ENCODE results near the gene GLIS1. TPM values are rescaled to one million over a fixed set of nuclear protein-coding genes. Genes with fewer than 3 reads are reported as not detected.

The GLIS1 gene
- total and polyA plus RNA-seq, 10 of the 15 experiments (the other 5 are each of a cell fraction or from before 2014, with no cell fraction given), result not detected

DNA sequence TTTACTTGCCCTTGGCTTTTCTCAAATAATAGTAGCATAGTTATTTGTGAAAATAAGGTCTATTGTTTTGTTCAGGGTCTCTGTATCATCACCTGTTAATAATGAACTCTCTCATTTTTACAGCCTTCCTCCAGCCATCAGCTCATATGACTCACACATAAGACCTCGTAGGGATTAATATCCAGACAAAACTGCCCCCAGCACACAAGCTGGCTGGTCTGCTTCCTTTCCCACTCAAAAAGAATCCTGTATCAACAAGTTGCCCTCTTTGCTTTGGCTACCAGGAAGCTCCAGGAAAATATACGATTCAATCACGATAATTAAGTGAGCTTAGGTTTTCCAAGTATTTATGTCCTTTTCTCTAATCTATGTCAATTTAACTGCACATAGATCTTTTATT, 160.6 kb downstream of the GLIS1 start (continued):
- no peak for TF ChIP-seq ZBED1 (IDR thresholded peaks at IDR 0.05; ENCODE audit: borderline replicate concordance)
- no peak for TF ChIP-seq SIN3A (IDR thresholded peaks at IDR 0.05; ENCODE audit: low read depth, low read length)
- TF ChIP-seq, protein P1, sequence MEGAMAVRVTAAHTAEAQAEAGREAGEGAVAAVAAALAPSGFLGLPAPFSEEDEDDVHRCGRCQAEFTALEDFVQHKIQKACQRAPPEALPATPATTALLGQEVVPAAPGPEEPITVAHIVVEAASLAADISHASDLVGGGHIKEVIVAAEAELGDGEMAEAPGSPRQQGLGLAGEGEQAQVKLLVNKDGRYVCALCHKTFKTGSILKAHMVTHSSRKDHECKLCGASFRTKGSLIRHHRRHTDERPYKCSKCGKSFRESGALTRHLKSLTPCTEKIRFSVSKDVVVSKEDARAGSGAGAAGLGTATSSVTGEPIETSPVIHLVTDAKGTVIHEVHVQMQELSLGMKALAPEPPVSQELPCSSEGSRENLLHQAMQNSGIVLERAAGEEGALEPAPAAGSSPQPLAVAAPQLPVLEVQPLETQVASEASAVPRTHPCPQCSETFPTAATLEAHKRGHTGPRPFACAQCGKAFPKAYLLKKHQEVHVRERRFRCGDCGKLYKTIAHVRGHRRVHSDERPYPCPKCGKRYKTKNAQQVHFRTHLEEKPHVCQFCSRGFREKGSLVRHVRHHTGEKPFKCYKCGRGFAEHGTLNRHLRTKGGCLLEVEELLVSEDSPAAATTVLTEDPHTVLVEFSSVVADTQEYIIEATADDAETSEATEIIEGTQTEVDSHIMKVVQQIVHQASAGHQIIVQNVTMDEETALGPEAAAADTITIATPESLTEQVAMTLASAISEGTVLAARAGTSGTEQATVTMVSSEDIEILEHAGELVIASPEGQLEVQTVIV (IDR thresholded peaks at IDR 0.05; ENCODE audit: borderline replicate concordance, partially characterized antibody), result no peak
- TF ChIP-seq RELA (IDR thresholded peaks at IDR 0.05; ENCODE audit: borderline replicate concordance, partially characterized antibody), result no peak
- TF ChIP-seq ESRRA (IDR thresholded peaks at IDR 0.05; ENCODE audit: low read length), result no peak
- TF ChIP-seq BACH1 (IDR thresholded peaks at IDR 0.05; ENCODE audit: borderline replicate concordance), result no peak

DNA sequence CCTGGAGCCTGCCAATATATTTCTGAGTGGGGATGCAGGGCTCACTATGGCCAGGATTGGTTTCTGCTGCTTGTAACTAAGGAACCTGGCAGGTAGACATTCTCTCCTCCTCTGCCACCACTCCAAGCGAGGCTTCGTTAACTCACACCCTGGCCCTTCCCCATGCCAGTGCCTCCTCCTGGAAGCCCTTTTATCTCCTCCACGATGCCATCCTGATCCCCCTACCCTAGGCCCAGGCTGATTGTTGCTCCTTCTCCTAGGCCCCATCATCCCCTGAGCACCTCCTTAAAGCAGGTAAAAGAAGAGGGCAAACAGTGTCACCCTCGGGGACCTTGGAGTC, 161.2 kb downstream of the GLIS1 start:
- no peaks in the 10 kb centered on the region for H3K79me2 ChIP-seq (ENCODE audit: control insufficient read depth, insufficient read depth, low read length)
- H3K9me3 ChIP-seq (replicated peaks; ENCODE audit: control insufficient read depth, insufficient read depth, low read length), result no peaks in the 10 kb centered on the region
- SMC1A ChIA-PET (ENCODE audit: uncharacterized antibody, unreplicated experiment), result no interaction called here
- FAIRE-seq, result no peak
- CTCF ChIA-PET, result no interaction called here
- no peak overlapping the region for H3K9ac ChIP-seq (ENCODE audit: control insufficient read depth, insufficient read depth, low read length)
- POLR2A ChIA-PET, result no interaction called here
- intact Hi-C loops (cut with micrococcal nuclease; ENCODE audit: unreplicated experiment) (no loop called here), in situ Hi-C loops (cut with MboI) (no loop called here)
- 42% methylated on average over 4 of the region's 4 CpGs for WGBS (ENCODE audit: insufficient coverage, insufficient replicate concordance, low lambda C conversion rate, missing lambda C conversion rate)
- no peaks in the 10 kb centered on the region for H4K20me1 ChIP-seq (ENCODE audit: control insufficient read depth, insufficient read depth)
- H3K4me2 ChIP-seq (ENCODE audit: control insufficient read depth, insufficient read depth), result no peak overlapping the region
- H3K4me1 ChIP-seq (ENCODE audit: control insufficient read depth, insufficient read depth, low read length), result no peaks in the 10 kb centered on the region
- H3K4me3 ChIP-seq, result no peak overlapping the region
- no peaks in the 10 kb centered on the region for H3K36me3 ChIP-seq (ENCODE audit: control insufficient read depth in 2 of 2, insufficient read depth in 2 of 2, low read length in 1 of 2)
- RAD21 ChIA-PET (ENCODE audit: unreplicated experiment), result no interaction called here
- H2AFZ ChIP-seq (ENCODE audit: control insufficient read depth, low read depth, low read length), result no peak overlapping the region
- no peak for ATAC-seq
- no peak for DNase-seq (ENCODE audit: low read depth, low spot score)
- H3K27me3 ChIP-seq (replicated peaks in 1 of 2; ENCODE audit: control insufficient read depth in 2 of 2, insufficient read depth in 2 of 2, low read length in 1 of 2), result peaks cover 0 to 3% of the 10 kb centered on the region in 2 experiments; a peak in 3 of 4 replicates
- H3K27ac ChIP-seq (ENCODE audit: control insufficient read depth, insufficient read depth), result no peak overlapping the region
- no TSS peak for BruUV-seq (replicated peaks)
- TF ChIP-seq SMARCA5 (IDR thresholded peaks at IDR 0.05), result no peak
- no peak for TF ChIP-seq MEF2A (IDR thresholded peaks at IDR 0.05; ENCODE audit: insufficient read depth, low read depth, low read length)
- no peak for TF ChIP-seq GATAD2B (conservative IDR thresholded peaks at IDR 0.05; ENCODE audit: low read depth)
- no peak for TF ChIP-seq ZNF274 (IDR thresholded peaks at IDR 0.05; ENCODE audit: insufficient read depth, insufficient read length)
- TF ChIP-seq ESRRA (IDR thresholded peaks at IDR 0.05; ENCODE audit: low read length), result no peak
- TF ChIP-seq NBN (IDR thresholded peaks at IDR 0.05), result no peak
- TF ChIP-seq NR2C2 (IDR thresholded peaks at IDR 0.05; ENCODE audit: borderline replicate concordance, control insufficient read depth, insufficient read length, low read depth), result no peak
- no peak for TF ChIP-seq POLR2AphosphoS5 (IDR thresholded peaks at IDR 0.05; ENCODE audit: low read length)
- TF ChIP-seq, protein P2, sequence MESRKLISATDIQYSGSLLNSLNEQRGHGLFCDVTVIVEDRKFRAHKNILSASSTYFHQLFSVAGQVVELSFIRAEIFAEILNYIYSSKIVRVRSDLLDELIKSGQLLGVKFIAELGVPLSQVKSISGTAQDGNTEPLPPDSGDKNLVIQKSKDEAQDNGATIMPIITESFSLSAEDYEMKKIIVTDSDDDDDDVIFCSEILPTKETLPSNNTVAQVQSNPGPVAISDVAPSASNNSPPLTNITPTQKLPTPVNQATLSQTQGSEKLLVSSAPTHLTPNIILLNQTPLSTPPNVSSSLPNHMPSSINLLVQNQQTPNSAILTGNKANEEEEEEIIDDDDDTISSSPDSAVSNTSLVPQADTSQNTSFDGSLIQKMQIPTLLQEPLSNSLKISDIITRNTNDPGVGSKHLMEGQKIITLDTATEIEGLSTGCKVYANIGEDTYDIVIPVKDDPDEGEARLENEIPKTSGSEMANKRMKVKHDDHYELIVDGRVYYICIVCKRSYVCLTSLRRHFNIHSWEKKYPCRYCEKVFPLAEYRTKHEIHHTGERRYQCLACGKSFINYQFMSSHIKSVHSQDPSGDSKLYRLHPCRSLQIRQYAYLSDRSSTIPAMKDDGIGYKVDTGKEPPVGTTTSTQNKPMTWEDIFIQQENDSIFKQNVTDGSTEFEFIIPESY (IDR thresholded peaks at IDR 0.05), result no peak
- TF ChIP-seq CBX5 (IDR thresholded peaks at IDR 0.05; ENCODE audit: low read depth), result no peak
- TF ChIP-seq, protein P3, sequence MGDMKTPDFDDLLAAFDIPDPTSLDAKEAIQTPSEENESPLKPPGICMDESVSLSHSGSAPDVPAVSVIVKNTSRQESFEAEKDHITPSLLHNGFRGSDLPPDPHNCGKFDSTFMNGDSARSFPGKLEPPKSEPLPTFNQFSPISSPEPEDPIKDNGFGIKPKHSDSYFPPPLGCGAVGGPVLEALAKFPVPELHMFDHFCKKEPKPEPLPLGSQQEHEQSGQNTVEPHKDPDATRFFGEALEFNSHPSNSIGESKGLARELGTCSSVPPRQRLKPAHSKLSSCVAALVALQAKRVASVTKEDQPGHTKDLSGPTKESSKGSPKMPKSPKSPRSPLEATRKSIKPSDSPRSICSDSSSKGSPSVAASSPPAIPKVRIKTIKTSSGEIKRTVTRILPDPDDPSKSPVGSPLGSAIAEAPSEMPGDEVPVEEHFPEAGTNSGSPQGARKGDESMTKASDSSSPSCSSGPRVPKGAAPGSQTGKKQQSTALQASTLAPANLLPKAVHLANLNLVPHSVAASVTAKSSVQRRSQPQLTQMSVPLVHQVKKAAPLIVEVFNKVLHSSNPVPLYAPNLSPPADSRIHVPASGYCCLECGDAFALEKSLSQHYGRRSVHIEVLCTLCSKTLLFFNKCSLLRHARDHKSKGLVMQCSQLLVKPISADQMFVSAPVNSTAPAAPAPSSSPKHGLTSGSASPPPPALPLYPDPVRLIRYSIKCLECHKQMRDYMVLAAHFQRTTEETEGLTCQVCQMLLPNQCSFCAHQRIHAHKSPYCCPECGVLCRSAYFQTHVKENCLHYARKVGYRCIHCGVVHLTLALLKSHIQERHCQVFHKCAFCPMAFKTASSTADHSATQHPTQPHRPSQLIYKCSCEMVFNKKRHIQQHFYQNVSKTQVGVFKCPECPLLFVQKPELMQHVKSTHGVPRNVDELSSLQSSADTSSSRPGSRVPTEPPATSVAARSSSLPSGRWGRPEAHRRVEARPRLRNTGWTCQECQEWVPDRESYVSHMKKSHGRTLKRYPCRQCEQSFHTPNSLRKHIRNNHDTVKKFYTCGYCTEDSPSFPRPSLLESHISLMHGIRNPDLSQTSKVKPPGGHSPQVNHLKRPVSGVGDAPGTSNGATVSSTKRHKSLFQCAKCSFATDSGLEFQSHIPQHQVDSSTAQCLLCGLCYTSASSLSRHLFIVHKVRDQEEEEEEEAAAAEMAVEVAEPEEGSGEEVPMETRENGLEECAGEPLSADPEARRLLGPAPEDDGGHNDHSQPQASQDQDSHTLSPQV (IDR thresholded peaks at IDR 0.05), result no peak
- no peak for TF ChIP-seq MEF2B (IDR thresholded peaks at IDR 0.05; ENCODE audit: partially characterized antibody, poor library complexity, severe bottlenecking)
- TF ChIP-seq CHD4 (IDR thresholded peaks at IDR 0.05), result no peak

Measured in GM12878 (cell line).